ENCODE results near the gene PDZD2.

The PDZD2 gene

DNA sequence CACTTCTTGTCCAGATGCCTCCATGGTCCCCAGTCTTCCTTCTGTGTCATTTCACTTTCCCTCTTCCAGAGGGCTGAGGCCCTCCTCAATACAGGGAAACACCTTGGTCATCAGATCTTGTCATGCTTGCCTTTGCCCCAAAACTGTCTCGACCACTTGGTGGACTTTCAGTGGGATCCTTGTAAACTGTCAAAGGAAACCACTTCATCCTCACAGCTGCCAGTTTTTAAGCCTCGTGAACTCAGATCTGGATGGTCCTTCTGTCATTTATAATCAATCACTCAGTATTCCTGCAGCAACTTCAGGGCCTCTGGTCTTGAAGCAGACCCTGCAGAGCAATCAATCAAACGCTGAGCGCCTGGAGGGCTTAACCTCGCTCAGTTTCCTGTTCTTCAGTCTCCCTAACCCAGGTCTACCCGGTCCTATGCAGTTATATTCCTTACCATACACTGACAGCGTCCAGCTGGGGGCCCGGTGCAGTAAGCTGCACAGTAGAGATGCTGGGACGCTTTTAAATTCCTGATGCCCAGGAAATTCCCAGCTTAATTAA is 460.6 kb downstream of the PDZD2 start:
- no peak for TF ChIP-seq EZH2phosphoT487 (IDR thresholded peaks at IDR 0.05; ENCODE audit: borderline replicate concordance, low read length)
- TF ChIP-seq CTCF (IDR thresholded peaks at IDR 0.05; ENCODE audit: low read depth, low read length, poor library complexity, severe bottlenecking), result no peak
- no peaks in the 10 kb centered on the region for H3F3A ChIP-seq (ENCODE audit: control insufficient read depth, insufficient read depth)
- no peaks in the 10 kb centered on the region for H3K79me2 ChIP-seq (ENCODE audit: control insufficient read depth, low read length)
- no peak overlapping the region for H3K4me3 ChIP-seq (ENCODE audit: low read length)
- H3K9me3 ChIP-seq (ENCODE audit: control insufficient read depth, insufficient read depth, low read length), result no peaks in the 10 kb centered on the region
- no peaks in the 10 kb centered on the region for H4K20me1 ChIP-seq (ENCODE audit: control insufficient read depth, insufficient read depth, low read depth, low read length)
- no peaks in the 10 kb centered on the region for H3K4me1 ChIP-seq (ENCODE audit: control insufficient read depth, low read length)
- H3K9me2 ChIP-seq (replicated peaks; ENCODE audit: control insufficient read depth, low read length), result no peaks in the 10 kb centered on the region
- no peak overlapping the region for H3K27ac ChIP-seq (ENCODE audit: low read depth, low read length)
- H3K36me3 ChIP-seq (ENCODE audit: control insufficient read depth, low read length), result peaks cover 49% of the 10 kb centered on the region
- H3K27me3 ChIP-seq (ENCODE audit: control insufficient read depth, low read length), result no peaks in the 10 kb centered on the region
- no peak overlapping the region for H3K4me2 ChIP-seq (ENCODE audit: low read length)

GRCh38 chr5:32100230-32100629 is 461.3 kb downstream of the PDZD2 start:
- H3K9me3 ChIP-seq (ENCODE audit: control insufficient read depth, insufficient read depth, low read length), result no peaks in the 10 kb centered on the region
- peaks cover 51% of the 10 kb centered on the region for H3K36me3 ChIP-seq (ENCODE audit: control insufficient read depth, low read length)
- no peaks in the 10 kb centered on the region for H3F3A ChIP-seq (ENCODE audit: control insufficient read depth, insufficient read depth)
- TF ChIP-seq EZH2phosphoT487 (IDR thresholded peaks at IDR 0.05; ENCODE audit: borderline replicate concordance, low read length) (no peak), CTCF (IDR thresholded peaks at IDR 0.05; ENCODE audit: low read depth, low read length, poor library complexity, severe bottlenecking) (no peak)
- no peaks in the 10 kb centered on the region for H3K9me2 ChIP-seq (replicated peaks; ENCODE audit: control insufficient read depth, low read length)
- H3K27ac ChIP-seq (ENCODE audit: low read depth, low read length), result no peak overlapping the region
- no peaks in the 10 kb centered on the region for H3K27me3 ChIP-seq (ENCODE audit: control insufficient read depth, low read length)
- no peaks in the 10 kb centered on the region for H4K20me1 ChIP-seq (ENCODE audit: control insufficient read depth, insufficient read depth, low read depth, low read length)
- H3K4me1 ChIP-seq (ENCODE audit: control insufficient read depth, low read length), result no peaks in the 10 kb centered on the region
- no peak overlapping the region for H3K4me2 ChIP-seq (ENCODE audit: low read length)
- H3K4me3 ChIP-seq (ENCODE audit: low read length), result no peak overlapping the region
- H3K79me2 ChIP-seq (ENCODE audit: control insufficient read depth, low read length), result no peaks in the 10 kb centered on the region

DNA sequence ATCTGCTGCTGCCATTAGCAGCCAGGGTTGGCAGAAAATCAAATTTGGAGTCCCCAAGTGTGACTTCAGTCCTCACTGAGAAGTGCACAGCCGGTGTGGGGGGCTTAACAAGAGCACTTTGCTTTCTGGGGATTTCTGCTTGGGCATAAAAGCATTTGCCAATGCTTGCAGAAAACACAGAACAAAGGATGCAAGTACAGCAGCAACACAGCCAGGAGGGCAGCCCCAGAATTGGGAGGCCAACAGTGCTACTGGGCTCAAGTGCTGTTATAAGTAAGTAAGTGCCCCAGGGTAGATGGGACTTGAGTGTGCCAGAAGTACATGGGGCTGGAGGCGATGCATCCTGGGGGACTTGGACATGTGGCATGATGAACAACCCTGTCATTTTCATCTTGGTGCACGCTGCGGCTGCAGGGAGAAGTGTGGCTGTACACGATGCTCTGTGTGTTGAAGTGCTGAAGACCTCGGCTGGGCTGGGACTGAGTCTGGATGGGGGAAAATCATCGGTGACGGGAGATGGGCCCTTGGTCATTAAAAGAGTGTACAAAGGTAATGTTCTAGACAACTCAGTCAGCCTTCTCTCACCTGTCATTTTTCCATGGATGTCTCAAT is 461.9 kb downstream of the PDZD2 start:
- no peak overlapping the region for H3K4me3 ChIP-seq (ENCODE audit: low read length)
- H3K27ac ChIP-seq (ENCODE audit: low read depth, low read length), result no peak overlapping the region
- no peaks in the 10 kb centered on the region for H3K27me3 ChIP-seq (ENCODE audit: control insufficient read depth, low read length)
- H3K4me1 ChIP-seq (ENCODE audit: control insufficient read depth, low read length), result no peaks in the 10 kb centered on the region
- no peak for TF ChIP-seq CTCF (IDR thresholded peaks at IDR 0.05; ENCODE audit: low read depth, low read length, poor library complexity, severe bottlenecking)
- no peak for TF ChIP-seq EZH2phosphoT487 (IDR thresholded peaks at IDR 0.05; ENCODE audit: borderline replicate concordance, low read length)
- H3K79me2 ChIP-seq (ENCODE audit: control insufficient read depth, low read length), result no peaks in the 10 kb centered on the region
- peaks cover 56% of the 10 kb centered on the region for H3K36me3 ChIP-seq (ENCODE audit: control insufficient read depth, low read length)
- H3K9me3 ChIP-seq (ENCODE audit: control insufficient read depth, insufficient read depth, low read length), result no peaks in the 10 kb centered on the region
- no peaks in the 10 kb centered on the region for H3K9me2 ChIP-seq (replicated peaks; ENCODE audit: control insufficient read depth, low read length)
- no peak overlapping the region for H3K4me2 ChIP-seq (ENCODE audit: low read length)
- no peaks in the 10 kb centered on the region for H4K20me1 ChIP-seq (ENCODE audit: control insufficient read depth, insufficient read depth, low read depth, low read length)
- H3F3A ChIP-seq (ENCODE audit: control insufficient read depth, insufficient read depth), result no peaks in the 10 kb centered on the region

Data from DOHH2 (cell line).